Mesenchymal stem cell (in vitro differentiated cells and primary cell): ENCODE data around the gene FAM174C.
A peak's percentile ranks its signal among the peaks of the same experiment; 100 is the strongest.

Source experiments
- DNase-seq: peaks from one replicate; pipeline ENCODE4 v3.0.0-alpha.2; 2013
- H2AFZ ChIP-seq: one replicate; pipeline ENCODE4 v1.6.1; 2013; ENCODE audit warnings: low read depth, mild to moderate bottlenecking, control low read depth, inconsistent platforms, low read length, moderate library complexity
- H2AK5ac ChIP-seq: 2 replicates; pipeline ENCODE4 v1.6.1; 2013; ENCODE audit warnings: low read length, moderate library complexity, mild to moderate bottlenecking, inconsistent platforms; ENCODE audit not compliant: severe bottlenecking
- H2BK120ac ChIP-seq: one replicate; pipeline ENCODE4 v1.6.1; 2013; ENCODE audit warnings: low read depth, mild to moderate bottlenecking, inconsistent platforms, low read length, moderate library complexity
- H2BK12ac ChIP-seq, 2 experiments: one replicate each; pipeline ENCODE4 v1.6.1; 2013; ENCODE audit warnings: inconsistent platforms in 2 of 2, low read length in 2 of 2, mild to moderate bottlenecking in 2 of 2, moderate library complexity in 2 of 2, control low read depth in 1 of 2
- H2BK15ac ChIP-seq: one replicate; pipeline ENCODE4 v1.6.1; 2013; ENCODE audit warnings: mild to moderate bottlenecking, low read depth, inconsistent platforms; ENCODE audit not compliant: poor library complexity, severe bottlenecking
- H2BK5ac ChIP-seq: 2 replicates; pipeline ENCODE4 v1.6.1; 2013; ENCODE audit warnings: low read depth, mild to moderate bottlenecking, low read length, control low read depth, inconsistent platforms; ENCODE audit not compliant: poor library complexity, severe bottlenecking
- H3K14ac ChIP-seq, 2 experiments: one replicate each; pipeline ENCODE4 v1.6.1; 2013; ENCODE audit warnings: inconsistent platforms in 2 of 2, low read length in 2 of 2, control low read depth in 1 of 2, mild to moderate bottlenecking in 1 of 2, moderate library complexity in 1 of 2
- H3K18ac ChIP-seq, 2 experiments: one replicate each; pipeline ENCODE4 v1.6.1; 2013; ENCODE audit warnings: inconsistent platforms in 2 of 2, low read length in 2 of 2, control low read depth in 1 of 2, low read depth in 1 of 2, mild to moderate bottlenecking in 1 of 2
- H3K23ac ChIP-seq, 2 experiments: one replicate each; pipeline ENCODE4 v1.6.1; 2013; ENCODE audit warnings: inconsistent platforms in 2 of 2, low read length in 2 of 2, mild to moderate bottlenecking in 2 of 2, moderate library complexity in 2 of 2, control low read depth in 1 of 2
- H3K27ac ChIP-seq: 2 replicates; pipeline ENCODE4 v1.5.1; 2013; ENCODE audit warnings: mild to moderate bottlenecking, moderate library complexity, low read length, control low read depth, inconsistent platforms; ENCODE audit not compliant: poor library complexity, severe bottlenecking
- H3K27me3 ChIP-seq, 2 experiments: 2 replicates each; pipeline versions ENCODE4 v1.6.1 to v1.7.0; 2013; ENCODE audit warnings: low read length in 2 of 2, mild to moderate bottlenecking in 2 of 2, moderate library complexity in 2 of 2, control low read depth in 1 of 2, inconsistent platforms in 1 of 2; ENCODE audit not compliant: control insufficient read depth in 1 of 2, insufficient read depth in 1 of 2
- H3K36me3 ChIP-seq, 2 experiments: 2 replicates each; pipeline versions ENCODE4 v1.6.1 to v1.7.0; 2013; ENCODE audit warnings: low read length in 2 of 2, control low read depth in 1 of 2, inconsistent platforms in 1 of 2, low read depth in 1 of 2, mild to moderate bottlenecking in 1 of 2; ENCODE audit not compliant: insufficient read depth in 2 of 2, control insufficient read depth in 1 of 2
- H3K4ac ChIP-seq, 2 experiments: one replicate each; pipeline ENCODE4 v1.6.1; 2013; ENCODE audit warnings: inconsistent platforms in 2 of 2, low read length in 2 of 2, mild to moderate bottlenecking in 2 of 2, moderate library complexity in 2 of 2, control low read depth in 1 of 2, low read depth in 1 of 2
- H3K4me1 ChIP-seq: 2 replicates; pipeline ENCODE4 v1.6.1; 2013; ENCODE audit warnings: low read depth, low read length, control low read depth; ENCODE audit not compliant: control insufficient read depth, insufficient read depth
- H3K4me2 ChIP-seq: 2 replicates; pipeline ENCODE4 v1.6.1; 2013; ENCODE audit warnings: low read length, mild to moderate bottlenecking, inconsistent platforms; ENCODE audit not compliant: poor library complexity, severe bottlenecking
- H3K4me3 ChIP-seq, 2 experiments: 2 replicates each; pipeline versions ENCODE4 v1.5.1 to v1.7.0; 2013; ENCODE audit warnings: low read length in 2 of 2, mild to moderate bottlenecking in 2 of 2, control low read depth in 1 of 2, low read depth in 1 of 2; ENCODE audit not compliant: insufficient read depth in 1 of 2
- H3K79me1 ChIP-seq: replicated peaks from 2 replicates; pipeline ENCODE4 v1.6.1; 2013; ENCODE audit warnings: mild to moderate bottlenecking, control low read depth, low read length, inconsistent platforms; ENCODE audit not compliant: poor library complexity, severe bottlenecking
- H3K9ac ChIP-seq: 2 replicates; pipeline ENCODE4 v1.7.0; 2013; ENCODE audit warnings: mild to moderate bottlenecking, low read length, moderate library complexity
- H3K9me3 ChIP-seq: 2 replicates; pipeline ENCODE4 v1.7.0; 2013; ENCODE audit warnings: mild to moderate bottlenecking, low read length; ENCODE audit not compliant: control insufficient read depth
- H4K8ac ChIP-seq: one replicate; pipeline ENCODE4 v1.6.1; 2013; ENCODE audit warnings: inconsistent platforms, mild to moderate bottlenecking, low read length, moderate library complexity
- H4K91ac ChIP-seq: one replicate; pipeline ENCODE4 v1.6.1; 2013; ENCODE audit warnings: mild to moderate bottlenecking, low read length, inconsistent platforms
- WGBS: methylation state at CpG from one replicate; pipeline ENCODE4 v1.1.7; 2013; ENCODE audit warnings: mixed read lengths; 5-methylcytosine and 5-hydroxymethylcytosine counted together

FAM174C gene

GRCh38 chr19:1259876-1260748, 15.2 kb upstream of the FAM174C start:
- Histone ChIP-seq H3K9ac (peak overlapping the region; percentile 81), H3K4me3 (peak overlapping the region; percentile 34 to 61), H4K8ac (peak overlapping the region; percentile 80), H4K91ac (peak overlapping the region; percentile 92), H2AK5ac (peak overlapping the region; percentile 90), H3K36me3 (peaks cover 32 to 53% of the 10 kb centered on the region in 2 experiments), H3K79me1 (peaks cover 4% of the 10 kb centered on the region), H2BK12ac (peak overlapping the region; percentile 78 to 92), H3K4me2 (peak overlapping the region; percentile 69), H2BK5ac (no peak overlapping the region), H3K23ac (peak overlapping the region in 1 of 2 experiments; percentile 30), H3K9me3 (no peaks in the 10 kb centered on the region), H3K4ac (peak overlapping the region; percentile 24 to 73), H3K27me3 (no peaks in the 10 kb centered on the region), H3K18ac (peak overlapping the region; percentile 88 to 94), H3K14ac (no peak overlapping the region), H2BK120ac (peak overlapping the region; percentile 88), H3K4me1 (peaks cover 80% of the 10 kb centered on the region), H2BK15ac (peak overlapping the region; percentile 52), H2AFZ (no peak overlapping the region), H3K27ac (peak overlapping the region; percentile 70)
- no peak for DNase-seq
- 17% methylated on average over 25 of the region's 33 CpGs for WGBS

- DNase-seq = peak; percentile 95
- peak overlapping the region in 1 of 2 experiments; percentile 93 for H3K14ac ChIP-seq
- peak overlapping the region; percentile 67 to 80 for H3K4me3 ChIP-seq
These were observed 14.4 kb upstream of the FAM174C start for GRCh38 chr19:1260749-1261537.

GRCh38 chr19:1261538-1261797, 13.9 kb upstream of the FAM174C start:
- Histone ChIP-seq H3K27me3 (no peaks in the 10 kb centered on the region), H2AK5ac (peak overlapping the region; percentile 55), H4K91ac (peak overlapping the region; percentile 99), H3K4me2 (peak overlapping the region; percentile 94), H2BK120ac (peak overlapping the region; percentile 97), H3K79me1 (peaks cover 4% of the 10 kb centered on the region), H3K4me3 (peak overlapping the region; percentile 67 to 80), H3K23ac (peak overlapping the region in 1 of 2 experiments; percentile 14), H3K18ac (peak overlapping the region; percentile 98 to 99), H2BK12ac (peak overlapping the region; percentile 88 to 90), H3K36me3 (peaks cover 21 to 41% of the 10 kb centered on the region in 2 experiments), H3K27ac (peak overlapping the region; percentile 78), H3K4ac (peak overlapping the region; percentile 90 to 97), H3K9me3 (no peaks in the 10 kb centered on the region), H3K14ac (peak overlapping the region in 1 of 2 experiments; percentile 93), H2AFZ (no peak overlapping the region), H3K9ac (peak overlapping the region; percentile 91), H3K4me1 (peaks cover 81% of the 10 kb centered on the region), H2BK5ac (peak overlapping the region; percentile 94), H2BK15ac (peak overlapping the region; percentile 66), H4K8ac (peak overlapping the region; percentile 93)
- peak; percentile 54 for DNase-seq
- WGBS = 22% methylated on average over 14 of the region's 14 CpGs

More at GRCh38 chr19:1260749-1261537, 14.4 kb upstream of the FAM174C start:
- peaks cover 79% of the 10 kb centered on the region for H3K4me1 ChIP-seq
- H2BK5ac ChIP-seq = peak overlapping the region; percentile 94
- WGBS = 2% methylated on average over 70 of the region's 83 CpGs
- H3K4ac ChIP-seq = peak overlapping the region; percentile 90 to 97
- peak overlapping the region; percentile 97 for H2BK120ac ChIP-seq
- H3K27ac ChIP-seq = peak overlapping the region; percentile 78
- peaks cover 4% of the 10 kb centered on the region for H3K79me1 ChIP-seq
- H2BK15ac ChIP-seq = peak overlapping the region; percentile 66
- H3K9ac ChIP-seq = peak overlapping the region; percentile 91
- no peak overlapping the region for H2AFZ ChIP-seq
- peaks cover 24 to 45% of the 10 kb centered on the region in 2 experiments for H3K36me3 ChIP-seq
- no peaks in the 10 kb centered on the region for H3K9me3 ChIP-seq
- H4K8ac ChIP-seq = peak overlapping the region; percentile 93
- peak overlapping the region; percentile 99 for H4K91ac ChIP-seq
- H2AK5ac ChIP-seq = peak overlapping the region; percentile 55
- peak overlapping the region in 1 of 2 experiments; percentile 95 for H3K23ac ChIP-seq
- peak overlapping the region; percentile 94 for H3K4me2 ChIP-seq
- no peaks in the 10 kb centered on the region for H3K27me3 ChIP-seq
- peak overlapping the region; percentile 90 to 92 for H2BK12ac ChIP-seq
- H3K18ac ChIP-seq = peak overlapping the region; percentile 98 to 99
